ENCODE results near the gene ABCC8.

DNA sequence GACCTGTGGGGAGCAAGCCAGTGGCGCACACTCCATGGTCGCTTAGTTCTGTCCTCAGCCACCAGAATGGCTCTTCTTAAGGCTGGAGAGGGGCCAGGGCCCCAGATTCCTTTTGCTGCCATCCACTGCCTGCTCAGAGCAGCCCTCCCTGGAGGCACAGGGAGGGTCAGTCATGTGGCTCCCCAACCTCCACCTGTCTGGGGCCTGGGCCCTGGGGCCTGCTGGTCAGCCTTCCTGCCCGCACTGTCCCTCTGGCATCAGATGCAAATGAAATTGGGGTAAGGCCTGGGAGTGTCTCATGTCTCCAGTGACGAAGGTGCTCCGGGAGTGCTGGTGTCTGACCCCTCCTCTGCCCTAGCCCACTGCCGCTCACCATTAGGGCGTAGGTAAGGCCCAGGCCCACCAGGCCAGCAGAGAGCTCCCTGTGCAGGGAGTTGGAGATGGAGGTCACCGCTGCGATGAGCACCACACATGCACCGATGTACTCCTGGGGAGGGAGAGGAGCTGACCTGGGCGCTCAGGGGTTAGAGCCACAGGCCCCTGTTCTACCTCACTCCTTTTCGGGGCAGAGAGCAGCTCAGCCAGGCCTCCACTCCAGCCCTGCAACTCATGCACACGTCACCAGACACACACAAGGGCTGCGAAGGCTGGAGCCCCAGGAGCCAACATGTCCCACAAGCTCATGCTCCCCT, 79.2 kb downstream of the ABCC8 start:
- TF ChIP-seq, protein P1, sequence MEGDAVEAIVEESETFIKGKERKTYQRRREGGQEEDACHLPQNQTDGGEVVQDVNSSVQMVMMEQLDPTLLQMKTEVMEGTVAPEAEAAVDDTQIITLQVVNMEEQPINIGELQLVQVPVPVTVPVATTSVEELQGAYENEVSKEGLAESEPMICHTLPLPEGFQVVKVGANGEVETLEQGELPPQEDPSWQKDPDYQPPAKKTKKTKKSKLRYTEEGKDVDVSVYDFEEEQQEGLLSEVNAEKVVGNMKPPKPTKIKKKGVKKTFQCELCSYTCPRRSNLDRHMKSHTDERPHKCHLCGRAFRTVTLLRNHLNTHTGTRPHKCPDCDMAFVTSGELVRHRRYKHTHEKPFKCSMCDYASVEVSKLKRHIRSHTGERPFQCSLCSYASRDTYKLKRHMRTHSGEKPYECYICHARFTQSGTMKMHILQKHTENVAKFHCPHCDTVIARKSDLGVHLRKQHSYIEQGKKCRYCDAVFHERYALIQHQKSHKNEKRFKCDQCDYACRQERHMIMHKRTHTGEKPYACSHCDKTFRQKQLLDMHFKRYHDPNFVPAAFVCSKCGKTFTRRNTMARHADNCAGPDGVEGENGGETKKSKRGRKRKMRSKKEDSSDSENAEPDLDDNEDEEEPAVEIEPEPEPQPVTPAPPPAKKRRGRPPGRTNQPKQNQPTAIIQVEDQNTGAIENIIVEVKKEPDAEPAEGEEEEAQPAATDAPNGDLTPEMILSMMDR (IDR thresholded peaks at IDR 0.05) = no peak
- no peak for TF ChIP-seq POLR2A (IDR thresholded peaks at IDR 0.05)
- TF ChIP-seq EP300 (IDR thresholded peaks at IDR 0.05) = no peak

Data from ovary (tissue), 3 donors.